ENCODE measurements around the gene NOX3.
"Not testable (repeated sequence)": the region's sequence is repeated elsewhere in the genome, so short reads cannot be mapped to it uniquely, and the experiment has no call there.

Gene NOX3

DNA sequence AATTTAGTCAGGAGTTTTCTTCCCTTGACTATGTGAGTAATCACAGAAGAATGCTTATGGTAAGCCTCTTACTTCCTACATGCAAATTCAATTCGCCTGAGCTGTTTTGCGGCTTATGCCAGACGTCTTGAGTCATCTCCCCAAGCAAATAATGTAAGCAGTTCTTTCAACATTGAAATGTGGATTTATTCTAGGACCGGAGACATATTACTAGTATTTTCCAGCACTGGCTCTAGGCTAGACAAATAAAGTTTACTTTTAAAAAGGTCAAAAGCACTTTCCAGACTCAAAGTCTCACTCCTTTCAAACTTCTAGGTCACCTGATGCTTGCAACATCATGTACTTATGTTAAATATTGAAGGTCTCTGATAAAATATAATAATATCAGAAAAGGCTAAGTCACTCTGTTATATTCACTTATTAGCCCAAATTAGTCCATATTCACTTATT lies 38.1 kb upstream of the NOX3 start:
- H3K79me2 ChIP-seq (ENCODE audit: insufficient read depth, low read length): no peaks in the 10 kb centered on the region
- no peak overlapping the region for H2AFZ ChIP-seq (ENCODE audit: low read depth, low read length)
- no peak overlapping the region for H3K27ac ChIP-seq (ENCODE audit: low read length)
- TF ChIP-seq EZH2 (IDR thresholded peaks at IDR 0.05; ENCODE audit: borderline replicate concordance, low read depth, low read length, severe bottlenecking): no peak
- TF ChIP-seq, protein P1, sequence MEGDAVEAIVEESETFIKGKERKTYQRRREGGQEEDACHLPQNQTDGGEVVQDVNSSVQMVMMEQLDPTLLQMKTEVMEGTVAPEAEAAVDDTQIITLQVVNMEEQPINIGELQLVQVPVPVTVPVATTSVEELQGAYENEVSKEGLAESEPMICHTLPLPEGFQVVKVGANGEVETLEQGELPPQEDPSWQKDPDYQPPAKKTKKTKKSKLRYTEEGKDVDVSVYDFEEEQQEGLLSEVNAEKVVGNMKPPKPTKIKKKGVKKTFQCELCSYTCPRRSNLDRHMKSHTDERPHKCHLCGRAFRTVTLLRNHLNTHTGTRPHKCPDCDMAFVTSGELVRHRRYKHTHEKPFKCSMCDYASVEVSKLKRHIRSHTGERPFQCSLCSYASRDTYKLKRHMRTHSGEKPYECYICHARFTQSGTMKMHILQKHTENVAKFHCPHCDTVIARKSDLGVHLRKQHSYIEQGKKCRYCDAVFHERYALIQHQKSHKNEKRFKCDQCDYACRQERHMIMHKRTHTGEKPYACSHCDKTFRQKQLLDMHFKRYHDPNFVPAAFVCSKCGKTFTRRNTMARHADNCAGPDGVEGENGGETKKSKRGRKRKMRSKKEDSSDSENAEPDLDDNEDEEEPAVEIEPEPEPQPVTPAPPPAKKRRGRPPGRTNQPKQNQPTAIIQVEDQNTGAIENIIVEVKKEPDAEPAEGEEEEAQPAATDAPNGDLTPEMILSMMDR (IDR thresholded peaks at IDR 0.05; ENCODE audit: borderline replicate concordance, extremely low read depth, low read length, poor library complexity, severe bottlenecking): no peak
- no peaks in the 10 kb centered on the region for H3K36me3 ChIP-seq (ENCODE audit: insufficient read depth, low read length)
- no peak overlapping the region for H3K4me3 ChIP-seq (ENCODE audit: low read depth in 1 of 2, low read length in 2 of 2)
- no peaks in the 10 kb centered on the region for H4K20me1 ChIP-seq (ENCODE audit: insufficient read depth, low read length)
- H3K4me1 ChIP-seq (ENCODE audit: insufficient read depth, low read length): no peaks in the 10 kb centered on the region
- H3K9me3 ChIP-seq (ENCODE audit: insufficient read depth, low read length, severe bottlenecking): no peaks in the 10 kb centered on the region
- H3K4me2 ChIP-seq (ENCODE audit: insufficient read depth, low read length): no peak overlapping the region
- DNase-seq (no peak), ATAC-seq (ENCODE audit: insufficient read depth, low read depth) (no peak)
- no peaks in the 10 kb centered on the region for H3K27me3 ChIP-seq (ENCODE audit: insufficient read depth, low read length, poor library complexity)
- no peak overlapping the region for H3K9ac ChIP-seq (ENCODE audit: low read depth, low read length)

DNA sequence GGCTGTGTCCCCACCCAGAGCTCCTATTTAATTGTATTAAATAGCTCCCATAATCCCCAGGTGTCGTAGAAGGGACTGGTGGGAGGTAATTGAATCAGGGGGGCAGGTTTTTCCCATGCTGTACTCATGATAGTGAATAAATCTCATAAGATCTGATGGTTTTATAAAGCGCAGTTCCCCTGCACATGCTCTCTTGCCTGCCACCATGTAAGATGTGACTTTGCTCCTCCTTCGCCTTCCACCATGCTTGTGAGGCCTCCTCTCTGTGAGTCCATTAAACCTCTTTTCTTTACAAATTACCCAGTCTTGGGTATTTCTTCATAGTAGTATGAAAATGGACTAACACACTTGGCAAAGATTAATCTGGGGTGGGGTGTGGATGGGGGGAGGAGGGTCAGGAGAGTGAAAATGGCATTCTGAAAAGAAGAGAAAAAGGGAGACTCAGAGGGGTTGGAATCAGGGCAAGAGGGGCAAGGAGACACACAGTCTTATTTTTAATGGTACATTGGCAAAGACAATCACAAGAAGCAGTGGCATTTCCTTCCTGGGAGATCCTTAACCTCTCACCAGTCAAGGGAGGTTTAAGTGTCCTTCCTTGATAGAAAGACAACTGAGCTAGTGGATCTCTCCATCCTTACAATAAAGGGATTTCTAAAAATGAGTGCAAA lies 37.5 kb upstream of the NOX3 start:
- TF ChIP-seq, protein P1 (IDR thresholded peaks at IDR 0.05; ENCODE audit: borderline replicate concordance, extremely low read depth, low read length, poor library complexity, severe bottlenecking): no peak
- no peak for TF ChIP-seq EZH2 (IDR thresholded peaks at IDR 0.05; ENCODE audit: borderline replicate concordance, low read depth, low read length, severe bottlenecking)
- H3K27ac ChIP-seq (ENCODE audit: low read length): no peak overlapping the region
- no peaks in the 10 kb centered on the region for H3K36me3 ChIP-seq (ENCODE audit: insufficient read depth, low read length)
- no peak overlapping the region for H3K4me2 ChIP-seq (ENCODE audit: insufficient read depth, low read length)
- DNase-seq (no peak), ATAC-seq (ENCODE audit: insufficient read depth, low read depth) (no peak)
- no peaks in the 10 kb centered on the region for H3K79me2 ChIP-seq (ENCODE audit: insufficient read depth, low read length)
- H3K4me1 ChIP-seq (ENCODE audit: insufficient read depth, low read length): no peaks in the 10 kb centered on the region
- no peak overlapping the region for H3K4me3 ChIP-seq (ENCODE audit: low read depth in 1 of 2, low read length in 2 of 2)
- no peak overlapping the region for H3K9ac ChIP-seq (ENCODE audit: low read depth, low read length)
- no peaks in the 10 kb centered on the region for H4K20me1 ChIP-seq (ENCODE audit: insufficient read depth, low read length)
- H3K27me3 ChIP-seq (ENCODE audit: insufficient read depth, low read length, poor library complexity): no peaks in the 10 kb centered on the region
- H3K9me3 ChIP-seq (ENCODE audit: insufficient read depth, low read length, severe bottlenecking): no peaks in the 10 kb centered on the region
- no peak overlapping the region for H2AFZ ChIP-seq (ENCODE audit: low read depth, low read length)

DNA sequence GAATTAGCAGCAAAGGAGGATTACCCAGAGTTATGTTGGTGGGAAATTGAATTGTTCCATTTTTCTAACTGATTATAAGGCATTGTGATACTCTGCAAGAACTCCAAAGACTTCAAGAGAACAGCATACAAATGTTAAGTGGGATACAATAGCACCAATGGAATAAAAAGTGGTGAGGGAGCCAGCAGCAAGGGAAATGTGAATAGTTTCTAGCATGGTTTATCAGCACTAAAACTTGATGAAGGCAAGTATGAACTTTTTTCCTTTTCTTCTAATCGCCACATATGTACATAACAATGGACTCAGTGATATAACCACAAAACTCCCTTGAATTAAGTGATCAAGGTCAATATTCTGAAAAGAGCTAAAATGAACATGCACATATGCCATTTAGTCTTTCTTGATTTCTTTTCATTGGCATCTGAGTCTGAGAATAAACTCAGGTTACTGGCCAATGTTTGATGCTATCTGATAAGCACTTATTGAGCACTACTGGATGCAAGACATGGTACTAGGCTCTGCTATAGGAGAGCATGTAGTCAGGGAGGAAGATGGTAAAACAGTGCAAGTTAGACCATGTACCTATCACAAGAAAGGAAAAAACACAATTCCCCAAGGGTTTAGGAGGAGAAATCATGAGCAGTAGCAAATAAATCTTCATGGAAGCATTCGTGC lies 36.6 kb upstream of the NOX3 start:
- DNase-seq (no peak), ATAC-seq (ENCODE audit: insufficient read depth, low read depth) (no peak)
- no peak overlapping the region for H3K27ac ChIP-seq (ENCODE audit: low read length)
- no peaks in the 10 kb centered on the region for H4K20me1 ChIP-seq (ENCODE audit: insufficient read depth, low read length)
- no peak overlapping the region for H2AFZ ChIP-seq (ENCODE audit: low read depth, low read length)
- H3K27me3 ChIP-seq (ENCODE audit: insufficient read depth, low read length, poor library complexity): no peaks in the 10 kb centered on the region
- no peaks in the 10 kb centered on the region for H3K9me3 ChIP-seq (ENCODE audit: insufficient read depth, low read length, severe bottlenecking)
- H3K79me2 ChIP-seq (ENCODE audit: insufficient read depth, low read length): no peaks in the 10 kb centered on the region
- TF ChIP-seq EZH2 (IDR thresholded peaks at IDR 0.05; ENCODE audit: borderline replicate concordance, low read depth, low read length, severe bottlenecking): no peak
- H3K4me3 ChIP-seq (ENCODE audit: low read depth in 1 of 2, low read length in 2 of 2): no peak overlapping the region
- no peaks in the 10 kb centered on the region for H3K4me1 ChIP-seq (ENCODE audit: insufficient read depth, low read length)
- no peak overlapping the region for H3K4me2 ChIP-seq (ENCODE audit: insufficient read depth, low read length)
- H3K9ac ChIP-seq (ENCODE audit: low read depth, low read length): no peak overlapping the region
- no peaks in the 10 kb centered on the region for H3K36me3 ChIP-seq (ENCODE audit: insufficient read depth, low read length)

DNA sequence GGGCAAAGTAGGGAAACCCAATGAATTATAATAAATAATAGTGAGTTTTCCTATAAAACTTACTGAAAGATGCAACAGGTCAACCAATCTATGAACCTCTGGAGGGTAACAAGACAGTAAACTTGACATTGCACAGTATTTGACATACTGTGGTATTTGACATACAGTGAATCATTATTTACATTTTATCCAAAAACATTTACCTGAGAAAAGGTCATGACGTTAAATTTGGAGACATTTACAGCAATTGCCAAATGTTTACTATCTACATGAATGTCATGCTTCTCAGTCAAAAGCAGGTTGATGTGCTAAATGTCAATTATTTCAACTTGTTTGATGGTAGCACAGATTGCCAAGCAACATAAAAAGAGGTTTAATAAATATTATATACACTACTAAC lies 35.8 kb upstream of the NOX3 start:
- no peak for ATAC-seq (ENCODE audit: insufficient read depth, low read depth)

DNA sequence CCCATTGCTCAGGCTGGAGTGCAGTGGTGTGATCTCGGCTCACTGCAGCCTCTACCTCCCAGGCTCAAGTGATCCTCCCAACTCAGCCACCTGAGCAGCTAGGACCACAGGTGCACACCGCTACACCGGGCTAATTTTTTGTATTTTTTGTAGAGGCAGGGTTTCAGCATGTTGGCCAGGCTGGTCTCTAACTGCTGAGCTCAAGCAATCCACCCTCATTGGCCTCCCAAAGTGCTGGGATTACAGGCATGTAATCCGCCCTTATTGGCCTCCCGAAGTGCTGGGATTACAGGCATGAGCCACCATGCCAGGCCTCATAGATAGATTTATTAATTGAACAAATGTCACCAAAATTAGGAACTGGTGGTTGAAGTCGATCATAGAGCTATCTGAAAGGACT lies 32.6 kb upstream of the NOX3 start:
- H3K27me3 ChIP-seq (ENCODE audit: insufficient read depth, low read length, poor library complexity); H3K4me3 ChIP-seq (ENCODE audit: low read depth in 1 of 2, low read length in 2 of 2); DNase-seq; H3K9me3 ChIP-seq (ENCODE audit: insufficient read depth, low read length, severe bottlenecking); H2AFZ ChIP-seq (ENCODE audit: low read depth, low read length); H4K20me1 ChIP-seq (ENCODE audit: insufficient read depth, low read length); H3K79me2 ChIP-seq (ENCODE audit: insufficient read depth, low read length); ATAC-seq (ENCODE audit: insufficient read depth, low read depth); H3K27ac ChIP-seq (ENCODE audit: low read length); H3K9ac ChIP-seq (ENCODE audit: low read depth, low read length); H3K4me2 ChIP-seq (ENCODE audit: insufficient read depth, low read length); H3K36me3 ChIP-seq (ENCODE audit: insufficient read depth, low read length); H3K4me1 ChIP-seq (ENCODE audit: insufficient read depth, low read length): not testable (repeated sequence)

More for the DNA sequence above, 35.8 kb upstream of the NOX3 start:
- H3K27ac ChIP-seq (ENCODE audit: low read length): no peak overlapping the region
- H3K36me3 ChIP-seq (ENCODE audit: insufficient read depth, low read length): no peaks in the 10 kb centered on the region
- H3K4me3 ChIP-seq (ENCODE audit: low read depth in 1 of 2, low read length in 2 of 2): no peak overlapping the region
- no peak overlapping the region for H3K9ac ChIP-seq (ENCODE audit: low read depth, low read length)
- H3K27me3 ChIP-seq (ENCODE audit: insufficient read depth, low read length, poor library complexity): no peaks in the 10 kb centered on the region
- no peaks in the 10 kb centered on the region for H4K20me1 ChIP-seq (ENCODE audit: insufficient read depth, low read length)
- H3K4me2 ChIP-seq (ENCODE audit: insufficient read depth, low read length): no peak overlapping the region
- no peaks in the 10 kb centered on the region for H3K9me3 ChIP-seq (ENCODE audit: insufficient read depth, low read length, severe bottlenecking)
- TF ChIP-seq EZH2 (IDR thresholded peaks at IDR 0.05; ENCODE audit: borderline replicate concordance, low read depth, low read length, severe bottlenecking): no peak
- TF ChIP-seq, protein P1 (IDR thresholded peaks at IDR 0.05; ENCODE audit: borderline replicate concordance, extremely low read depth, low read length, poor library complexity, severe bottlenecking): no peak
- no peak overlapping the region for H2AFZ ChIP-seq (ENCODE audit: low read depth, low read length)
- no peaks in the 10 kb centered on the region for H3K79me2 ChIP-seq (ENCODE audit: insufficient read depth, low read length)
- no peak for DNase-seq
- no peaks in the 10 kb centered on the region for H3K4me1 ChIP-seq (ENCODE audit: insufficient read depth, low read length)

Data from DND-41 (cell line).